ENCODE measurements around the gene ADK.

DNA sequence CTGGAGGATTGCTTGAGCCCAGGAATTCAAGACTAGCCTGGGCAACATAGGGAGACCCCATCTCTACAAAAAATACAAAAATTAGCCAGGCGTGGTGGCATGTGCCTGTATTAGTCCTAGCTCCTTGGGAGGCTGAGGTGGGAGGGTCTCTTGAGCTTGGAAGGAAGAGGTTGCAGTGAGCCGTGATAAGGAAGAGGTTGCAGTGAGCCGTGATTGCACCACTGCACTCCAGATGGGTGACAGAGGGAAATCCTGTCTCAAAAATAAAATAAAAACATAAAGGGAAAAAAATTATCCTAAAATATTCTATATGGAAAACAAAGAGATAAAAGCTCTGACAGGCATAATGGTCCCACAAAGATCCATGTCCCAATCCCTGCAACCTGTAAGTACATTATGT is 587.5 kb downstream of the ADK start:
- TF ChIP-seq, protein P1, sequence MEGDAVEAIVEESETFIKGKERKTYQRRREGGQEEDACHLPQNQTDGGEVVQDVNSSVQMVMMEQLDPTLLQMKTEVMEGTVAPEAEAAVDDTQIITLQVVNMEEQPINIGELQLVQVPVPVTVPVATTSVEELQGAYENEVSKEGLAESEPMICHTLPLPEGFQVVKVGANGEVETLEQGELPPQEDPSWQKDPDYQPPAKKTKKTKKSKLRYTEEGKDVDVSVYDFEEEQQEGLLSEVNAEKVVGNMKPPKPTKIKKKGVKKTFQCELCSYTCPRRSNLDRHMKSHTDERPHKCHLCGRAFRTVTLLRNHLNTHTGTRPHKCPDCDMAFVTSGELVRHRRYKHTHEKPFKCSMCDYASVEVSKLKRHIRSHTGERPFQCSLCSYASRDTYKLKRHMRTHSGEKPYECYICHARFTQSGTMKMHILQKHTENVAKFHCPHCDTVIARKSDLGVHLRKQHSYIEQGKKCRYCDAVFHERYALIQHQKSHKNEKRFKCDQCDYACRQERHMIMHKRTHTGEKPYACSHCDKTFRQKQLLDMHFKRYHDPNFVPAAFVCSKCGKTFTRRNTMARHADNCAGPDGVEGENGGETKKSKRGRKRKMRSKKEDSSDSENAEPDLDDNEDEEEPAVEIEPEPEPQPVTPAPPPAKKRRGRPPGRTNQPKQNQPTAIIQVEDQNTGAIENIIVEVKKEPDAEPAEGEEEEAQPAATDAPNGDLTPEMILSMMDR (IDR thresholded peaks at IDR 0.05 in 4 of 5, conservative IDR thresholded peaks at IDR 0.05 in 1 of 5): no peak
- no peak for TF ChIP-seq POLR2A (IDR thresholded peaks at IDR 0.05)
